Measurements from ENCODE around the gene AGAP3. TPM values are rescaled to one million over a fixed set of nuclear protein-coding genes. Genes with fewer than 3 reads are reported as not detected.

The AGAP3 gene
- total RNA-seq, 1 experiment from 2014 or later = 1.6 TPM

- no peak overlapping the region for H3K9ac ChIP-seq (ENCODE audit: low read length)
- H3K9me2 ChIP-seq (replicated peaks; ENCODE audit: insufficient read depth, low read length) = no peaks in the 10 kb centered on the region
- no peak overlapping the region for H3K4me2 ChIP-seq (ENCODE audit: low read depth, low read length, poor library complexity, severe bottlenecking)
- H3K27ac ChIP-seq (ENCODE audit: low read length) = no peak overlapping the region
- H3K79me2 ChIP-seq (ENCODE audit: low read length) = no peaks in the 10 kb centered on the region
- no peak overlapping the region for H3K4me3 ChIP-seq (ENCODE audit: low read length)
- H3K4me1 ChIP-seq (ENCODE audit: low read length) = no peaks in the 10 kb centered on the region
- no peak for DNase-seq
- H2AFZ ChIP-seq (ENCODE audit: low read length) = no peak overlapping the region
- H3K9me3 ChIP-seq (ENCODE audit: low read length) = no peaks in the 10 kb centered on the region
- H4K20me1 ChIP-seq (ENCODE audit: insufficient read depth, low read depth, low read length) = no peaks in the 10 kb centered on the region
- no peaks in the 10 kb centered on the region for H3K27me3 ChIP-seq (ENCODE audit: low read length)
- H3K36me3 ChIP-seq (ENCODE audit: insufficient read depth, low read length) = no peaks in the 10 kb centered on the region
Measured at GRCh38 chr7:151118108-151119054, 32.1 kb downstream of the AGAP3 start.

- H3K27me3 ChIP-seq (ENCODE audit: low read length) = no peaks in the 10 kb centered on the region
- no peaks in the 10 kb centered on the region for H3K79me2 ChIP-seq (ENCODE audit: low read length)
- H3K4me2 ChIP-seq (ENCODE audit: low read depth, low read length, poor library complexity, severe bottlenecking) = no peak overlapping the region
- no peaks in the 10 kb centered on the region for H3K9me2 ChIP-seq (replicated peaks; ENCODE audit: insufficient read depth, low read length)
- H3K9me3 ChIP-seq (ENCODE audit: low read length) = no peaks in the 10 kb centered on the region
- peaks cover under 1% of the 10 kb centered on the region; the same call in 1 of the 2 replicates for H4K20me1 ChIP-seq (ENCODE audit: insufficient read depth, low read depth, low read length)
- H3K9ac ChIP-seq (ENCODE audit: low read length) = no peak overlapping the region
- H3K27ac ChIP-seq (ENCODE audit: low read length) = no peak overlapping the region
- DNase-seq = no peak
- H2AFZ ChIP-seq (ENCODE audit: low read length) = no peak overlapping the region
- no peaks in the 10 kb centered on the region for H3K36me3 ChIP-seq (ENCODE audit: insufficient read depth, low read length)
- no peaks in the 10 kb centered on the region for H3K4me1 ChIP-seq (ENCODE audit: low read length)
- H3K4me3 ChIP-seq (ENCODE audit: low read length) = no peak overlapping the region
Measured at GRCh38 chr7:151119055-151119415, 32.8 kb downstream of the AGAP3 start.

- Histone ChIP-seq H3K36me3 (ENCODE audit: insufficient read depth, low read length) (no peaks in the 10 kb centered on the region), H3K9me3 (ENCODE audit: low read length) (no peaks in the 10 kb centered on the region), H3K9ac (ENCODE audit: low read length) (no peak overlapping the region), H3K27ac (ENCODE audit: low read length) (no peak overlapping the region), H3K27me3 (ENCODE audit: low read length) (no peaks in the 10 kb centered on the region), H2AFZ (ENCODE audit: low read length) (no peak overlapping the region), H3K4me3 (ENCODE audit: low read length) (no peak overlapping the region), H3K4me1 (ENCODE audit: low read length) (no peaks in the 10 kb centered on the region), H3K9me2 (replicated peaks; ENCODE audit: insufficient read depth, low read length) (no peaks in the 10 kb centered on the region), H3K79me2 (ENCODE audit: low read length) (no peaks in the 10 kb centered on the region), H3K4me2 (ENCODE audit: low read depth, low read length, poor library complexity, severe bottlenecking) (no peak overlapping the region), H4K20me1 (ENCODE audit: insufficient read depth, low read depth, low read length) (peaks cover 8% of the 10 kb centered on the region; the same call in 1 of the 2 replicates)
- no peak for DNase-seq
Measured at GRCh38 chr7:151119902-151120301, 33.6 kb downstream of the AGAP3 start.

GRCh38 chr7:151120896-151121295 is 34.6 kb downstream of the AGAP3 start:
- Histone ChIP-seq H3K79me2 (ENCODE audit: low read length) (no peaks in the 10 kb centered on the region), H3K36me3 (ENCODE audit: insufficient read depth, low read length) (no peaks in the 10 kb centered on the region), H3K4me1 (ENCODE audit: low read length) (no peaks in the 10 kb centered on the region), H3K9me3 (ENCODE audit: low read length) (no peaks in the 10 kb centered on the region), H2AFZ (ENCODE audit: low read length) (no peak overlapping the region), H3K9me2 (replicated peaks; ENCODE audit: insufficient read depth, low read length) (no peaks in the 10 kb centered on the region), H4K20me1 (ENCODE audit: insufficient read depth, low read depth, low read length) (peaks cover 8% of the 10 kb centered on the region; the same call in 1 of the 2 replicates), H3K27me3 (ENCODE audit: low read length) (no peaks in the 10 kb centered on the region), H3K4me3 (ENCODE audit: low read length) (no peak overlapping the region), H3K4me2 (ENCODE audit: low read depth, low read length, poor library complexity, severe bottlenecking) (no peak overlapping the region), H3K9ac (ENCODE audit: low read length) (no peak overlapping the region), H3K27ac (ENCODE audit: low read length) (no peak overlapping the region)
- DNase-seq = no peak

- no peak overlapping the region for H3K4me2 ChIP-seq (ENCODE audit: low read depth, low read length, poor library complexity, severe bottlenecking)
- H3K4me3 ChIP-seq (ENCODE audit: low read length) = no peak overlapping the region
- no peak overlapping the region for H3K27ac ChIP-seq (ENCODE audit: low read length)
- H3K9me3 ChIP-seq (ENCODE audit: low read length) = no peaks in the 10 kb centered on the region
- no peaks in the 10 kb centered on the region for H3K4me1 ChIP-seq (ENCODE audit: low read length)
- H3K79me2 ChIP-seq (ENCODE audit: low read length) = no peaks in the 10 kb centered on the region
- no peak overlapping the region for H2AFZ ChIP-seq (ENCODE audit: low read length)
- no peaks in the 10 kb centered on the region for H3K9me2 ChIP-seq (replicated peaks; ENCODE audit: insufficient read depth, low read length)
- no peaks in the 10 kb centered on the region for H3K36me3 ChIP-seq (ENCODE audit: insufficient read depth, low read length)
- no peaks in the 10 kb centered on the region for H3K27me3 ChIP-seq (ENCODE audit: low read length)
- DNase-seq = no peak
- H4K20me1 ChIP-seq (ENCODE audit: insufficient read depth, low read depth, low read length) = peaks cover 8% of the 10 kb centered on the region; the same call in 1 of the 2 replicates
- no peak overlapping the region for H3K9ac ChIP-seq (ENCODE audit: low read length)
Measured at GRCh38 chr7:151121380-151122170, 35.3 kb downstream of the AGAP3 start.

GRCh38 chr7:151122276-151122675 is 36.0 kb downstream of the AGAP3 start:
- no peaks in the 10 kb centered on the region for H3K9me3 ChIP-seq (ENCODE audit: low read length)
- no peak for DNase-seq
- H3K27me3 ChIP-seq (ENCODE audit: low read length) = no peaks in the 10 kb centered on the region
- H3K9ac ChIP-seq (ENCODE audit: low read length) = no peak overlapping the region
- H3K79me2 ChIP-seq (ENCODE audit: low read length) = no peaks in the 10 kb centered on the region
- no peaks in the 10 kb centered on the region for H3K4me1 ChIP-seq (ENCODE audit: low read length)
- H2AFZ ChIP-seq (ENCODE audit: low read length) = no peak overlapping the region
- H3K36me3 ChIP-seq (ENCODE audit: insufficient read depth, low read length) = no peaks in the 10 kb centered on the region
- H3K4me3 ChIP-seq (ENCODE audit: low read length) = no peak overlapping the region
- H3K27ac ChIP-seq (ENCODE audit: low read length) = no peak overlapping the region
- peaks cover 11% of the 10 kb centered on the region; the same call in 1 of the 2 replicates for H4K20me1 ChIP-seq (ENCODE audit: insufficient read depth, low read depth, low read length)
- no peak overlapping the region for H3K4me2 ChIP-seq (ENCODE audit: low read depth, low read length, poor library complexity, severe bottlenecking)
- H3K9me2 ChIP-seq (replicated peaks; ENCODE audit: insufficient read depth, low read length) = no peaks in the 10 kb centered on the region

GRCh38 chr7:151122796-151123157 is 36.5 kb downstream of the AGAP3 start:
- no peak overlapping the region for H2AFZ ChIP-seq (ENCODE audit: low read length)
- peaks cover 11% of the 10 kb centered on the region; the same call in 1 of the 2 replicates for H4K20me1 ChIP-seq (ENCODE audit: insufficient read depth, low read depth, low read length)
- H3K79me2 ChIP-seq (ENCODE audit: low read length) = no peaks in the 10 kb centered on the region
- H3K9me2 ChIP-seq (replicated peaks; ENCODE audit: insufficient read depth, low read length) = no peaks in the 10 kb centered on the region
- no peak overlapping the region for H3K4me3 ChIP-seq (ENCODE audit: low read length)
- no peaks in the 10 kb centered on the region for H3K27me3 ChIP-seq (ENCODE audit: low read length)
- no peak overlapping the region for H3K27ac ChIP-seq (ENCODE audit: low read length)
- no peak overlapping the region for H3K4me2 ChIP-seq (ENCODE audit: low read depth, low read length, poor library complexity, severe bottlenecking)
- DNase-seq = no peak
- H3K36me3 ChIP-seq (ENCODE audit: insufficient read depth, low read length) = no peaks in the 10 kb centered on the region
- H3K9ac ChIP-seq (ENCODE audit: low read length) = no peak overlapping the region
- no peaks in the 10 kb centered on the region for H3K9me3 ChIP-seq (ENCODE audit: low read length)
- H3K4me1 ChIP-seq (ENCODE audit: low read length) = no peaks in the 10 kb centered on the region

GRCh38 chr7:151123158-151123821 is 37.0 kb downstream of the AGAP3 start:
- H3K9me3 ChIP-seq (ENCODE audit: low read length) = no peaks in the 10 kb centered on the region
- H3K9me2 ChIP-seq (replicated peaks; ENCODE audit: insufficient read depth, low read length) = no peaks in the 10 kb centered on the region
- H3K36me3 ChIP-seq (ENCODE audit: insufficient read depth, low read length) = no peaks in the 10 kb centered on the region
- H4K20me1 ChIP-seq (ENCODE audit: insufficient read depth, low read depth, low read length) = peaks cover 11% of the 10 kb centered on the region; the same call in 1 of the 2 replicates
- no peaks in the 10 kb centered on the region for H3K4me1 ChIP-seq (ENCODE audit: low read length)
- no peak overlapping the region for H3K27ac ChIP-seq (ENCODE audit: low read length)
- no peaks in the 10 kb centered on the region for H3K27me3 ChIP-seq (ENCODE audit: low read length)
- H3K9ac ChIP-seq (ENCODE audit: low read length) = no peak overlapping the region
- H3K4me2 ChIP-seq (ENCODE audit: low read depth, low read length, poor library complexity, severe bottlenecking) = no peak overlapping the region
- no peak for DNase-seq
- no peak overlapping the region for H2AFZ ChIP-seq (ENCODE audit: low read length)
- H3K79me2 ChIP-seq (ENCODE audit: low read length) = no peaks in the 10 kb centered on the region
- H3K4me3 ChIP-seq (ENCODE audit: low read length) = no peak overlapping the region
